ENCODE data around the gene AMY1C.
"Not testable (repeated sequence)": the region's sequence is repeated elsewhere in the genome, so short reads cannot be mapped to it uniquely, and the experiment has no call there.

DNA sequence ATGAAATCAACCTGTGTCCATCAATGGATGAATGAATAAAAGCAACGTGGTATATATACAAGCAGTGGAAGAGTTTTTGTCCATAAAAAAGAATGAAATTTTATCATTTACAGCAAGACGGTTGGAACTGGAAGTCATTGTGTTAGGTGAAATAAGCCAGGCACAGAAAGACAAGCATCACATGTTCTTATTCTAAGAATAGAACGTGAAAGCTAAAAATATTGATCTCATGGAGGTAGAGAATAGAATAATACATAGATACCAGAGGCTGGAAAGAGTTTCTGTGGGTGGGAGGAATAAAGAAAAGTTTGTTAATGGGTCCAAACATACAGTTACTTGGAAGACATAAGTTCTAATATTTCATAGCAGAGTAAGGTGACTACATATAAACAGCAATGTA lies 39.3 kb upstream of the AMY1C start:
- not testable (repeated sequence) for TF ChIP-seq THAP7 (CRISPR knock-in tag; IDR thresholded peaks at IDR 0.05); USF2 (CRISPR knock-in tag; IDR thresholded peaks at IDR 0.05); CHD2 (IDR thresholded peaks at IDR 0.05; ENCODE audit: low read depth, low read length); CSDE1 (IDR thresholded peaks at IDR 0.05); TCF3 (CRISPR knock-in tag; IDR thresholded peaks at IDR 0.05); POLR2AphosphoS5 (IDR thresholded peaks at IDR 0.05; ENCODE audit: control insufficient read depth, insufficient read depth, low read depth, low read length)
- TF ChIP-seq, protein P1, sequence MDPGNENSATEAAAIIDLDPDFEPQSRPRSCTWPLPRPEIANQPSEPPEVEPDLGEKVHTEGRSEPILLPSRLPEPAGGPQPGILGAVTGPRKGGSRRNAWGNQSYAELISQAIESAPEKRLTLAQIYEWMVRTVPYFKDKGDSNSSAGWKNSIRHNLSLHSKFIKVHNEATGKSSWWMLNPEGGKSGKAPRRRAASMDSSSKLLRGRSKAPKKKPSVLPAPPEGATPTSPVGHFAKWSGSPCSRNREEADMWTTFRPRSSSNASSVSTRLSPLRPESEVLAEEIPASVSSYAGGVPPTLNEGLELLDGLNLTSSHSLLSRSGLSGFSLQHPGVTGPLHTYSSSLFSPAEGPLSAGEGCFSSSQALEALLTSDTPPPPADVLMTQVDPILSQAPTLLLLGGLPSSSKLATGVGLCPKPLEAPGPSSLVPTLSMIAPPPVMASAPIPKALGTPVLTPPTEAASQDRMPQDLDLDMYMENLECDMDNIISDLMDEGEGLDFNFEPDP (CRISPR knock-in tag; IDR thresholded peaks at IDR 0.05), result not testable (repeated sequence)

Data from K562 (cell line).